Bronchial smooth muscle cell (primary cell): Measurements from ENCODE around the gene TMEM238L. TPM values are rescaled to one million over a fixed set of nuclear protein-coding genes. Genes with fewer than 3 reads are reported as not detected.

Source experiments
- total RNA-seq: library from RNA; depleted of rRNA; stranded (reverse); fragments of >200 nt; gene quantifications from 2 replicates; pipeline ENCODE4 v1.2.1, GENCODE V29; 2014

The TMEM238L gene
- not detected in 2 replicates for total RNA-seq

GRCh38 chr17:10803830-10804475, at the start of gene TMEM238L:
TMEM238L (minus strand) TSS chr17:10804099; CDS start chr17:10803963, 136 bp downstream.

DNA sequence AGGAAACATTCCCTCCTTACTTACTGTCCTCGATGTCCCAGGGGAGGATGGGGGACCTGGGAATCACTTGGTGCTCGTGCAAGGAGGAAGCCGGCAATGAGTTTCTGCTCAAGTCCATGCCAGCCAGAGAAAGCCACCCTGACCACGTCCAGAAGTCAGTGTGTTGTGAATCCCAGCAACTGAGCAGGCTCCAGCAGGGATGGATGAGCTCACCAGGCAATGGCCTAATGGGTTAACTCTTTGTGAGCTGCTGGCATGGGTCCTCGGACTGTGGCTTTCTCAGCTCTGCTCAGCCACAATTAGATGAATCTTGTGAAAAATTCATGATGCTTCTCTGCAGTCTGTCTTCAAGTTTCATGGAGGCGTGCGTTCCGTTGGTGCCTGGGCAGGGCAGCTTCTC, 34.0 kb upstream of the TMEM238L start, which contains the start of gene PIRT:
PIRT (minus strand) TSS at position 167 of the 400 bp plus-strand sequence. CDS start 12,442 bp downstream, outside the sequence.

Other genes starting within 250 kb of the TMEM238L start
- gene MYH3, start 146.8 kb downstream of the TMEM238L start, total RNA-seq: 0.16 and 0.60 TPM in 2 replicates
- 17.3 and 27.7 TPM in 2 replicates for gene SCO1, start 106.6 kb downstream of the TMEM238L start, total RNA-seq
- gene ADPRM, start 106.5 kb downstream of the TMEM238L start, total RNA-seq: 11.8 and 16.1 TPM in 2 replicates
- 3.3 and 5.2 TPM in 2 replicates for gene TMEM220, start 74.1 kb downstream of the TMEM238L start, total RNA-seq
- under 0.01 TPM in 1 of 2 replicates, not detected in the other for gene PIRT, start 34.0 kb upstream of the TMEM238L start, total RNA-seq